GM12878 (cell line): Measurements from ENCODE around the gene PLXNA4. TPM values are rescaled to one million over a fixed set of nuclear protein-coding genes. Genes with fewer than 3 reads are reported as not detected.

Experiments
- CREB1 ChIP-seq: IDR thresholded peaks from 2 replicates; pipeline ENCODE4 v1.6.1; 2012; ENCODE audit warnings: low read depth, mild to moderate bottlenecking, inconsistent platforms
- MTA2 ChIP-seq: fragments of 450-650 bp; IDR thresholded peaks from 2 replicates; pipeline ENCODE4 v1.6.1; 2016; ENCODE audit warnings: low read depth, mild to moderate bottlenecking, moderate library complexity
- MTA3 ChIP-seq: IDR thresholded peaks from 2 replicates; pipeline ENCODE4 v1.6.1; 2012; ENCODE audit warnings: low read length, inconsistent platforms, borderline replicate concordance
- NFYA ChIP-seq: IDR thresholded peaks from 2 replicates; pipeline ENCODE4 v1.6.1; 2011; ENCODE audit warnings: low read depth, mild to moderate bottlenecking, low read length, improper control_type of control experiment, borderline replicate concordance
- NR2C1 ChIP-seq: fragments of 450-650 bp; IDR thresholded peaks from 2 replicates; pipeline ENCODE4 v1.6.1; 2017; ENCODE audit warnings: antibody characterized with exemption, mild to moderate bottlenecking, moderate library complexity
- POU2F2 ChIP-seq: IDR thresholded peaks from 3 replicates; pipeline ENCODE4 v1.6.1; 2011; ENCODE audit warnings: low read depth, mild to moderate bottlenecking, low read length, borderline replicate concordance
- RB1 ChIP-seq: fragments of 450-650 bp; formaldehyde crosslinking; IDR thresholded peaks from 2 replicates; pipeline ENCODE4 v1.6.1; 2017; ENCODE audit warnings: mild to moderate bottlenecking, borderline replicate concordance
- RFX5 ChIP-seq: IDR thresholded peaks from 2 replicates; pipeline ENCODE4 v1.6.1; 2011; ENCODE audit warnings: low read depth, low read length, improper control_type of control experiment
- ZZZ3 ChIP-seq: IDR thresholded peaks from 2 replicates; pipeline ENCODE4 v1.6.1; 2011; ENCODE audit warnings: low read depth; ENCODE audit not compliant: control insufficient read depth, insufficient read length
- polyA plus RNA-seq, 11 experiments: library from polyadenylated mRNA; depleted of rRNA in 4 of 11; unstranded in 6 of 11; stranded (reverse) in 5 of 11; fragments of >200 nt; fragmentation: Nextera tagmentation in 4 of 11; fragmentation: Illumina TruSeq in 1 of 11; extraction: Ambion mirVana in 4 of 11; extraction: Trizol in 1 of 11; gene quantifications; 1 replicate in 1 of 11; 2 replicates in 10 of 11; pipeline versions ENCODE4 v1.2.1 to v1.2.3, GENCODE V29; 2011 to 2016; ENCODE audit warnings: inconsistent platforms in 2 of 11, missing spikeins in 2 of 11, low read depth in 1 of 11
- total RNA-seq, 4 experiments: library from RNA; depleted of rRNA in 3 of 4; stranded (reverse); fragments of >200 nt in 3 of 4; fragmentation: Illumina TruSeq in 1 of 4; extraction: Trizol in 1 of 4; gene quantifications; 2 replicates each; pipeline versions ENCODE4 v1.2.1 to v1.2.3, GENCODE V29; 2013 to 2021
- TF ChIP-seq, protein P1 (sequence below): IDR thresholded peaks from 2 replicates; pipeline ENCODE4 v1.6.1; 2012; ENCODE audit warnings: mild to moderate bottlenecking, low read depth, low read length
- TF ChIP-seq, protein P2 (sequence below): fragments of 450-650 bp; IDR thresholded peaks from 2 replicates; pipeline ENCODE4 v1.6.1; 2016; ENCODE audit warnings: mild to moderate bottlenecking
- TF ChIP-seq, protein P3 (sequence below): IDR thresholded peaks from 2 replicates; pipeline ENCODE4 v1.6.1; 2012; ENCODE audit warnings: low read depth, low read length, improper control_type of control experiment
- TF ChIP-seq, protein P4 (sequence below): IDR thresholded peaks from 2 replicates; pipeline ENCODE4 v1.6.1; 2012; ENCODE audit warnings: low read depth, low read length, improper control_type of control experiment

The PLXNA4 gene
- total and polyA plus RNA-seq, 10 of the 15 experiments (the other 5 are each of a cell fraction or from before 2014, with no cell fraction given): 0.03 TPM; not detected in 9

DNA sequence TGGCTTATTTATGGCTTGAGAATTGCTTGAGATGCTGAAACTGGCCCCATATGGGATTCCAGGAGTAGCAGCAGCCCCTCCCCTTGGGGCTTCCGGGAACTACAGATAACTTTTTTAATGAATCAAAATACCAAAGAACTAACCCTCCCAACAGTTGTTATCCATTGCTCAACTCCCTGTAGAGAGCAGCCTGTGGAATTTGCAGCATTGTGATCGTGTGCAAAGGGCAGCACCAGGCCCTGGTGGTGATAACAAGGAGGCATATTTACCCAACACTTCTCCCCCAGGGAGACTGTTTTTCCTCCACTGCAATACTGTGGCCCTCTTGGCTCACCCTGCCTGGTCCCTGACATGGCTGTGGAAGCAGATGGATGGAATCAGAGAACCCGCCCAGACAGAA lies 196.2 kb downstream of the PLXNA4 start (continued):
- TF ChIP-seq, protein P1, sequence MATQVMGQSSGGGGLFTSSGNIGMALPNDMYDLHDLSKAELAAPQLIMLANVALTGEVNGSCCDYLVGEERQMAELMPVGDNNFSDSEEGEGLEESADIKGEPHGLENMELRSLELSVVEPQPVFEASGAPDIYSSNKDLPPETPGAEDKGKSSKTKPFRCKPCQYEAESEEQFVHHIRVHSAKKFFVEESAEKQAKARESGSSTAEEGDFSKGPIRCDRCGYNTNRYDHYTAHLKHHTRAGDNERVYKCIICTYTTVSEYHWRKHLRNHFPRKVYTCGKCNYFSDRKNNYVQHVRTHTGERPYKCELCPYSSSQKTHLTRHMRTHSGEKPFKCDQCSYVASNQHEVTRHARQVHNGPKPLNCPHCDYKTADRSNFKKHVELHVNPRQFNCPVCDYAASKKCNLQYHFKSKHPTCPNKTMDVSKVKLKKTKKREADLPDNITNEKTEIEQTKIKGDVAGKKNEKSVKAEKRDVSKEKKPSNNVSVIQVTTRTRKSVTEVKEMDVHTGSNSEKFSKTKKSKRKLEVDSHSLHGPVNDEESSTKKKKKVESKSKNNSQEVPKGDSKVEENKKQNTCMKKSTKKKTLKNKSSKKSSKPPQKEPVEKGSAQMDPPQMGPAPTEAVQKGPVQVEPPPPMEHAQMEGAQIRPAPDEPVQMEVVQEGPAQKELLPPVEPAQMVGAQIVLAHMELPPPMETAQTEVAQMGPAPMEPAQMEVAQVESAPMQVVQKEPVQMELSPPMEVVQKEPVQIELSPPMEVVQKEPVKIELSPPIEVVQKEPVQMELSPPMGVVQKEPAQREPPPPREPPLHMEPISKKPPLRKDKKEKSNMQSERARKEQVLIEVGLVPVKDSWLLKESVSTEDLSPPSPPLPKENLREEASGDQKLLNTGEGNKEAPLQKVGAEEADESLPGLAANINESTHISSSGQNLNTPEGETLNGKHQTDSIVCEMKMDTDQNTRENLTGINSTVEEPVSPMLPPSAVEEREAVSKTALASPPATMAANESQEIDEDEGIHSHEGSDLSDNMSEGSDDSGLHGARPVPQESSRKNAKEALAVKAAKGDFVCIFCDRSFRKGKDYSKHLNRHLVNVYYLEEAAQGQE: no peak
- no peak for TF ChIP-seq NFYA
- no peak for TF ChIP-seq CREB1
- TF ChIP-seq, protein P2, sequence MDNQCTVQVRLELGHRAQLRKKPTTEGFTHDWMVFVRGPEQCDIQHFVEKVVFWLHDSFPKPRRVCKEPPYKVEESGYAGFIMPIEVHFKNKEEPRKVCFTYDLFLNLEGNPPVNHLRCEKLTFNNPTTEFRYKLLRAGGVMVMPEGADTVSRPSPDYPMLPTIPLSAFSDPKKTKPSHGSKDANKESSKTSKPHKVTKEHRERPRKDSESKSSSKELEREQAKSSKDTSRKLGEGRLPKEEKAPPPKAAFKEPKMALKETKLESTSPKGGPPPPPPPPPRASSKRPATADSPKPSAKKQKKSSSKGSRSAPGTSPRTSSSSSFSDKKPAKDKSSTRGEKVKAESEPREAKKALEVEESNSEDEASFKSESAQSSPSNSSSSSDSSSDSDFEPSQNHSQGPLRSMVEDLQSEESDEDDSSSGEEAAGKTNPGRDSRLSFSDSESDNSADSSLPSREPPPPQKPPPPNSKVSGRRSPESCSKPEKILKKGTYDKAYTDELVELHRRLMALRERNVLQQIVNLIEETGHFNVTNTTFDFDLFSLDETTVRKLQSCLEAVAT: no peak
- TF ChIP-seq, protein P3, sequence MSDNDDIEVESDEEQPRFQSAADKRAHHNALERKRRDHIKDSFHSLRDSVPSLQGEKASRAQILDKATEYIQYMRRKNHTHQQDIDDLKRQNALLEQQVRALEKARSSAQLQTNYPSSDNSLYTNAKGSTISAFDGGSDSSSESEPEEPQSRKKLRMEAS: no peak
- TF ChIP-seq ZZZ3: no peak
- no peak for TF ChIP-seq POU2F2
- TF ChIP-seq NR2C1: no peak
- TF ChIP-seq MTA2: no peak
- TF ChIP-seq, protein P4, sequence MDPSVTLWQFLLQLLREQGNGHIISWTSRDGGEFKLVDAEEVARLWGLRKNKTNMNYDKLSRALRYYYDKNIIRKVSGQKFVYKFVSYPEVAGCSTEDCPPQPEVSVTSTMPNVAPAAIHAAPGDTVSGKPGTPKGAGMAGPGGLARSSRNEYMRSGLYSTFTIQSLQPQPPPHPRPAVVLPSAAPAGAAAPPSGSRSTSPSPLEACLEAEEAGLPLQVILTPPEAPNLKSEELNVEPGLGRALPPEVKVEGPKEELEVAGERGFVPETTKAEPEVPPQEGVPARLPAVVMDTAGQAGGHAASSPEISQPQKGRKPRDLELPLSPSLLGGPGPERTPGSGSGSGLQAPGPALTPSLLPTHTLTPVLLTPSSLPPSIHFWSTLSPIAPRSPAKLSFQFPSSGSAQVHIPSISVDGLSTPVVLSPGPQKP: no peak
- no peak for TF ChIP-seq RFX5
- TF ChIP-seq MTA3: no peak
- TF ChIP-seq RB1: no peak
